ENCODE data around the gene MITF.

Gene MITF

GRCh38 chr3:69925506-69925905 is 186.2 kb downstream of the MITF start:
- DNase-seq = no peak

DNA sequence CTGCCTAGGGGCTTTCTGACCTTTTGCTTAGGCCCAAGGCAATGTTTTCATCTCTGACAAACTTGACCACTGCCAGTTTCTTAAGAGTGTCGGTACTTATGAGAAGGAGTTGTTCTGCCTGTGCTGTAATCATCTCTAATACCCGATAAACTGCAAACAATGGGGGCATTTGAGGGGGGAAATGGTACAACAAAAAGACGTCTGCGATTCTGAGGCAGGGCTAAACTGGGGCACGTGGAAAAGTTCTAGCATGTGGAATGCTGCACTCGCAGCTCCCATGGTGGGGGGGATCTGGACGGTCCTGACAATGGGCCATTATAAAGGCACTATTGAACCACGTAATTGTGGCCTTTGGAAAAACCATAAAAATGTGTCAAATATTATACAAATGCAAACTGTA is 187.1 kb downstream of the MITF start:
- no peak for DNase-seq

GRCh38 chr3:69927571-69927970 is 188.3 kb downstream of the MITF start:
- no peak for DNase-seq

DNA sequence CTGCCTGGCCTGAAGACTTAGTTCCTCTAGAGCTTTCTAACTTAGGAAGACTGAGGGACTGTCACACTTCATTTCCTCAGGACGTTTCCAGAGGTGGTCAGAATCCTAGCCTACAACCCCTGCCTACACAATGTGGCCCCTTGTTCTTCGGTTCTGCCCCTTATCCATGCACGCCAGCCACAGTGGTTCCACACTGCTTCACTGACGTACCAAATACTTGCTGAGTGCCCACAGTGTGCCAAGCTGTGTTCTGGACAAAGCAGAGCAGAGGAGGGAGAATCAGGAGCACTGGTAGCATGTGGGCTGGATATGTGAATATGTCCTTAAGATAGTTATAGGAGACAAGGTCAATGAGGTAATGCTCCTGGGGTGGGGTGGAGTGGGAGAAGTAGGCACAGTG is 189.8 kb downstream of the MITF start:
- no peak for DNase-seq

DNA sequence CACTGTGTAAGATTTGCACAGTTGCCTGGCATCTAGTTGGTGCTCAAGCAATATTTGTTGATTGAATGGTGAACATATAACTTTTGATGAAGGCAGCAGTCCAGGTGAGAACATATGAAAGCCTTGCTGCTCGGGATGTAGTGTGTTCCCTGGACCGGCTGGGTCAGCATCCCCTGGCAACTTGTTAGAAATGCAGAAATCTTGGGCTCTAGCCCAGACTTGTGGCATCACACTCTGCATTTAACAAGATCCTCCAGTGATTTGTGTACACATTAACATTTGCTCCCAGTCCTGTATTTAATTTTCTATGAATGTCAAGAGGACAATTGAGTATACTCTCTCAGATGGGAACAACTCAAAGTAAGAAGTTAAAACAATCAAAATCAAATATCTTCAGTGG is 191.3 kb downstream of the MITF start:
- DNase-seq = no peak

DNA sequence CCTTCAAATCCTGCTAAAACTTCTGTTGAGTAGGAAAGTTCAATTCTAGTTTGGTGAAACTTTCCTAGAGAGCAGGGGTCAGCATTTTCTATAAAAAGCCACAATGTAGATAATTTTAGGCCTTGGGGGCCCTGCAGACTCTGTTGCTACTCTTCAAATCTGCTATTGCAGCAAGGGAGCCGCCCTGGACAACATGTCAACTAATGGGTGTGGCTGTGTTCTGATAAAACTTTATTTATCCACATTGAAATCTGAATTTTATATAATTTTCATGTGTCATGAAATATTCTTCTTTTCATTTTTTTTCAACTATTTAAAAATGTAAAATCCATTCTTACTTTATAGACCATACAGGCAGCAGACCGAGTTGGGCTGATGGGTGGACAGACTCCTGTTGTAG is 192.8 kb downstream of the MITF start:
- DNase-seq = no peak

DNA sequence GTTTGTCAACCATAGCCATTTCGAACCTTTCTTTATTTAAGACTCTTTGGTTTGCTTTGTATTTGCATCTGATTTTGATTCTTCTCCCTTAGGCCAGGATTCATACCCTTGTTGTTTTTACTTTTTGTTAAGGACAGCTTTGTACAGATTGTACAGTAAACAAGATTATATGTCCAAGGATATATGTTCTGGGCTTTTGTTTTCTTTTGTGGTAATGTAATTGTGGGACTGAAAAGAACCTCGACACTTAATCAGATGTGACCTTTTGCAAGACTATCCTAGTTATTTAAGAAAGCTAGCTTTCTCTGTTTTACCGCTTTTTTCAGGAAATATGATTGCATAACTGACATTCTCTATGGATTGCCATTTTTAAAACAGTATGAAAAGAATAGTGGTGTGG is 193.2 kb downstream of the MITF start:
- no peak for DNase-seq

GRCh38 chr3:69934398-69934797 is 195.1 kb downstream of the MITF start:
- DNase-seq = no peak

DNA sequence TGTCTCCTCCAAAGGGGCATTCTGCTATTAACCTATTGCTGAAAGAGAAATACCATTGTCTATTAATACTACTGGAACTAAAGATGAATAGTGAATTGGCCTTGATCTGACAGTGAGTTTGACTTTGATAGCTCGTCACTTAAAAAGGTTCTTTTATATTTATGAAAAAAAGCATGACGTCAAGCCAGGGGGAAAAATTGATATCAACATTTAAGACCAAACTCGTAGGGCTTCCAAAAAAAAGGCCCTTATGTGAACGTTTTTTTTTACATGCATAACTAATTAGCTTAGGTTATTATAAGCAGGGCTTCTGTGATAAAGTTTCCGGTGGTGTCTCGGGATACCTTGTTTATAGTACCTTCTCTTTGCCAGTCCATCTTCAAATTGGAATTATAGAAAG is 197.0 kb downstream of the MITF start:
- no peak for DNase-seq

- DNase-seq = no peak
These were observed 198.8 kb downstream of the MITF start for GRCh38 chr3:69938061-69938460.

GRCh38 chr3:69938931-69939330 is 199.7 kb downstream of the MITF start:
- DNase-seq = no peak

DNA sequence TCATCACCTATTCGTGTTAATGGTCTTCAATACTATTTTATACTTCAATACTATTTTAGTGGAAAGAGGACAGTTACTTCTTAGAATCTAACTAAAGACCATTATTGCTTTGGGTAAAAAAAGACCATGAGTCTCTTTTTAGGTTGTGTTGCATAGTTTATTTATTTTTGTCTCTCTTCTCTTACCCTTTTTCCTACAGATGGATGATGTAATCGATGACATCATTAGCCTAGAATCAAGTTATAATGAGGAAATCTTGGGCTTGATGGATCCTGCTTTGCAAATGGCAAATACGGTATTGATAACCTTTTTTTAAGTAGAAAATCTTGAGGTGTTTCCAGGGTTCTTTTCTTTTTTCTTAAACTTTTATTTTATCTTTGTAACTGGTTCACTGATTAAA is 201.8 kb downstream of the MITF start:
- DNase-seq = no peak

DNA sequence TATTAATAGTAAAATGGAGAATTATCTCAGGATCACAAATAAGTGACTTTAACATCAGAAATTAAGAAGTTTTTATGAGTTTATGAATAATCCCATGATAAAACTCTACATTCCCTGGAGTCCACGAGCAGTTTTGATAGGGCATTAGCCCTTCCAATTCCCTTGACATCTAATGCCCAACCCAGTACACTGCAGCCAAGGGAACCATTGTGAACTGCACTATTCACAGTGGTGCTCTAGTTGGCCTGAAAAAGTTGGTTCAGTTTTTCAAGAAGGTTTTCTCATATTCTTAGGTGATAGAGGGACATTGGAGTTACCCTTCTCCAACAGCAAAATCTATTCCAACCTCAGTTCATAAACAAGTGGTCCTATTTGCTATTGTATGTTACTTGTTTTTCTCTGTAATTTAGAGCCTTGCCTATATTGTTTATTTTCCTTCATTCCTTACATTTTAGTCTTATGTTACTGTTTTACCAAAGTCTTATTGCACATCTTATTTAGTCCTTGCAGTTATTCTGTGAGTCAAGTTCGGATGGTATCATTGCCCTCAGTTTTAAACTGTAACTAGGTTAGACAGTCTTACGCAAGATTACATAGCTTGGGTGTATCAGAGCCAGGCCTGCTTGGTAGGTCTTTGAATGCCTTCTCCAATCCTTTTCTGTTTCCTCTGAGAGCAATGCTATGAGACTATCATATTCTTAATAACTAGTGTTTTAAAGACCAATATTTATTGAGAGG is 202.3 kb downstream of the MITF start:
- DNase-seq = no peak

GRCh38 chr3:69944931-69945493 is 205.7 kb downstream of the MITF start:
- DNase-seq = no peak

DNA sequence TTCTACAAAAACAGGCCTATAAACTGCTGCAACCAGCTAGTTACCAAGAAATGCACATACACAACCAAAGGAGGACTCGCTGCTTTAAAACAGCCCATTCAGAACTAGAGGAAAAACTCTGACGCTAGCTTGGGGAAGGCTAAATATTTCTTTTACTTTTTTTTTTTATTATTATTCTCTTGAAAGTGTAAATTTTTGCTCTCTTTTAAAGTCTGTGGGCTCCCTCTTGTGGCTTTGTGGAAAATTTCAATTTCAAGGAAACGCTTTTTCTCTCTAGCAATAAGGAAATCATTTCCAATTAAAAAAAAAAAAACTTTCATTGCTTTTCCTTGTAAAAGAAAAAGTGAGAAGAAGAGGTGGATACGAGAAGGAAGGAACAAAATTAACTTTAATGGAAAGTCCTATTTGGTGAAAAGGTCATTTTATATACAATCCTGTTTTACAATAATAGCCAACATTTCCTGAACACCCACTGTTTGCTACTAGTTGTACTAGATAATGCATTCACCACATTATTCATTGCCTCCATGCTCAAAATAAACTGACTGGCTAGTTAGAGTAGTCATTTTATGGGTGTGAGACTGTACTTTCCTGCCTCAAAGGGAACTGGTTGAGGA is 209.1 kb downstream of the MITF start:
- DNase-seq = no peak

DNA sequence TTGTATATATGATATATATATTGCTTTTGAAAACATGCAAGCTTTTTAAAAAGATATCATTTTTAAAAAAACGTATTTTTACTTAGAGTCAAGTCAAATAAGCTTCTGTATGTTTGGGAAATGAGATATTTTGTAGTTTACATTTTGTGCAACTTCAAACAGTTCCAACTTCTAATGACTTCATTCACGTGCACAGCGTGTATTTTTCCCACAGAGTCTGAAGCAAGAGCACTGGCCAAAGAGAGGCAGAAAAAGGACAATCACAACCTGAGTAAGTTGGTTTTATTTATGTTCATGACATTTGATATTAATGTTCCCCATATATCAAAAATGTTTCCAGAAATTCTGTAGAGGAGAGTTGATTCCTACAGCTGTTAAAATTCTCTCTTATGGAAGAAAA is 212.4 kb downstream of the MITF start:
- no peak for DNase-seq

DNA sequence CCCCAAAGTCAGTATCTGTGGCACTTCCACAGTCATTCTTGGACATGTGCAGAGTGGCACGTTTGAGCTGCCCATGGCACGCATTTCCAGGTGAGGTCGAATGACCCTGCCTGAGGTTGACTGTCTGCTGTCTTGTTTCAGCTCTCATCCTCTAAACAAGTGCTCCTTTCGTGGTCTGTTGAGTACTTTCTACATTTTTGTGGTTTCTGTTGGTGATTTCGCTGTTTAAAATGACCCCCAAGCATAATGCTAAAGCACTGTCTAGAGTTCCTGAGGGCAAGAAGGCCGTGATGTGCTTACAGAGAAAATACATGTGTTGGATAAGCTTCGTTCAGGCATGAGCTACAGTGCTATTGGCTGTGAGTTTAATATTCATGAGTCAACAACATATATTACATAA is 220.3 kb downstream of the MITF start:
- DNase-seq = no peak

DNA sequence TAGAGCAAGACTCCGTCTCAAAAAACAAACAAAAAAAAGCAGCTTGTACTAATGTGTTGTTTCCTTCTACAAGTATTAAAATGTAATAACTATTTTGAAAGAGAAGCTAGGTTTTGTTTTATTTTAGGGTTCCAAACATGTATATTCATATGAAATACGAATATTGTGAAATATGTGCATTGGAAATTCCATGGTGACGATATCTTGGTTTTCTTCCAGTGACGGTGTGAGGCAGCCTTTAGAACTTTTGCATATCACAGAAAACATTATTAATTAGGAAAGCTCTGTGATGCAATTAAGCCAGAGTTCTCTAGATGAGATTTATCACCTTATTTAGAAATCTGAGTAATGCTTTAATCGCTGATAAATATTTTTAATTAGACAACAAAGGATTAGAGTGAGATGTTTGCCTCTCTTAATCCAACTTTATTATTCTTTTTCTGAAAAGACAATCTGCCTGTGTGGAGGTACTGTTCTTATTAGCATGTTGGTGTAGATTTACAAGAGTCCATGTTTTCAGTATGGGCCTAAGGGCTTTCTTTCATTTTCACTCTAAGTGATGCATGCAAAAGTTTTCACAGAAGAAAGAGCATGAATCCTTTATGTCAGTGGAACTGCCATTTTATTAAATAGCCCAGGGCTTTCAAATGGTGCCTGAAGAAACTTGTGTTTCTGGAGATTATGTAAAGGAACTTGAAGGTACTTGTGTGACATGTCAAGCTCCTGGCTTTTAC is 222.6 kb downstream of the MITF start:
- no peak for DNase-seq

GRCh38 chr3:69963643-69964042 is 224.4 kb downstream of the MITF start:
- no peak for DNase-seq

GRCh38 chr3:69967156-69967555 is 227.9 kb downstream of the MITF start:
- DNase-seq = no peak

- DNase-seq = no peak
These were observed 231.6 kb downstream of the MITF start for GRCh38 chr3:69970827-69971226.

GRCh38 chr3:69972672-69973071 is 233.4 kb downstream of the MITF start:
- DNase-seq = no peak

- no peak for DNase-seq
These were observed 236.8 kb downstream of the MITF start for GRCh38 chr3:69976021-69976420.

Measured in stimulated activated CD8-positive, alpha-beta memory T cell treated with anti-CD3 and anti-CD28 coated beads, Interleukin-4, amount 100 ng/mL, for 48 hours (primary cell).